GM12878 (cell line): ENCODE measurements around the gene PAPOLG. TPM values are rescaled to one million over a fixed set of nuclear protein-coding genes. Genes with fewer than 3 reads are reported as not detected.

Experiments used
- ATAC-seq: fragments of 200-7000 bp; cut with Tn5 transposase; 3 replicates; pipeline ENCODE4 v1.9.1; 2020; ENCODE audit warnings: mild to moderate bottlenecking, moderate library complexity
- BruUV-seq: library from RNA; stranded (reverse); fragments of 400-500 nt; replicated peaks from 2 replicates; lab custom pipeline; 2021; lab: Mats Ljungman, UMichigan
- CTCF ChIA-PET: fragments of 300-600 bp; sonication (Branson Sonifier 250); formaldehyde crosslinking; extraction: SDS; loops from one replicate; lab custom pipeline; 2021; ENCODE audit warnings: inconsistent platforms; lab: Yijun Ruan, JAX
- POLR2A ChIA-PET: fragments of 350-600 bp; formaldehyde crosslinking; extraction: SDS; loops from one replicate; lab custom pipeline; 2021; ENCODE audit warnings: inconsistent platforms; lab: Charles Lee
- RAD21 ChIA-PET: fragments of 300-600 bp; sonication (Branson Sonifier 250); formaldehyde crosslinking; loops from one replicate; lab custom pipeline; 2023; ENCODE audit warnings: antibody characterized with exemption; ENCODE audit not compliant: unreplicated experiment; lab: Charles Lee
- SMC1A ChIA-PET: fragments of 300-600 bp; sonication (Branson Sonifier 250); formaldehyde crosslinking; loops from one replicate; lab custom pipeline; 2023; ENCODE audit not compliant: unreplicated experiment, uncharacterized antibody; lab: Charles Lee
- DNase-seq: peaks from one replicate; pipeline ENCODE4 v3.0.0-alpha.2; 2011; ENCODE audit warnings: low read depth, low spot score
- FAIRE-seq: peaks from 3 replicates; lab custom pipeline; 2011; peaks lifted over from hg19 to GRCh38; lab: Jason Lieb, UNC
- H2AFZ ChIP-seq: 2 replicates; pipeline ENCODE4 v1.6.0; 2011; ENCODE audit warnings: low read depth, low read length, control low read depth; ENCODE audit not compliant: control insufficient read depth
- H3K27ac ChIP-seq: 2 replicates; pipeline ENCODE4 v1.5.1; 2011; ENCODE audit warnings: control low read depth; ENCODE audit not compliant: control insufficient read depth, insufficient read depth
- H3K27me3 ChIP-seq, 2 experiments: replicated peaks in 1 of 2; 2 replicates each; pipeline versions ENCODE4 v1.6.0 to v1.6.1; 2011; ENCODE audit warnings: low read length in 1 of 2; ENCODE audit not compliant: control insufficient read depth in 2 of 2, insufficient read depth in 2 of 2
- H3K36me3 ChIP-seq, 2 experiments: 2 replicates each; pipeline ENCODE4 v1.5.1; 2011; ENCODE audit warnings: low read length in 1 of 2; ENCODE audit not compliant: control insufficient read depth in 2 of 2, insufficient read depth in 2 of 2
- H3K4me1 ChIP-seq: 2 replicates; pipeline ENCODE4 v1.6.1; 2011; ENCODE audit warnings: mild to moderate bottlenecking, low read length, moderate library complexity, mixed read lengths; ENCODE audit not compliant: control insufficient read depth, insufficient read depth
- H3K4me2 ChIP-seq: 2 replicates; pipeline ENCODE4 v1.6.0; 2011; ENCODE audit warnings: control low read depth; ENCODE audit not compliant: control insufficient read depth, insufficient read depth
- H3K4me3 ChIP-seq: fragments of 200-600 bp; sonication (generic); 2 replicates; pipeline ENCODE4 v1.5.1; 2016
- H3K79me2 ChIP-seq: 2 replicates; pipeline ENCODE4 v1.6.0; 2011; ENCODE audit warnings: low read length; ENCODE audit not compliant: control insufficient read depth, insufficient read depth
- H3K9ac ChIP-seq: 2 replicates; pipeline ENCODE4 v1.8.0; 2011; ENCODE audit warnings: low read length, control low read depth, mixed read lengths; ENCODE audit not compliant: control insufficient read depth, insufficient read depth
- H3K9me3 ChIP-seq: replicated peaks from 3 replicates; pipeline ENCODE4 v1.5.1; 2011; ENCODE audit warnings: mild to moderate bottlenecking, low read length; ENCODE audit not compliant: control insufficient read depth, insufficient read depth
- H4K20me1 ChIP-seq: 2 replicates; pipeline ENCODE4 v1.6.0; 2011; ENCODE audit not compliant: control insufficient read depth, insufficient read depth
- ESRRA ChIP-seq: IDR thresholded peaks from 2 replicates; pipeline ENCODE4 v1.6.1; 2012; ENCODE audit warnings: mild to moderate bottlenecking, low read length, improper control_type of control experiment
- EZH2 ChIP-seq: IDR thresholded peaks from 2 replicates; pipeline ENCODE4 v1.6.1; 2012; ENCODE audit warnings: low read depth, mild to moderate bottlenecking, control low read depth, inconsistent platforms, low read length, borderline replicate concordance; ENCODE audit not compliant: control insufficient read depth
- IRF3 ChIP-seq: fragments of 450-650 bp; IDR thresholded peaks from 2 replicates; pipeline ENCODE4 v1.6.1; 2014; ENCODE audit warnings: mild to moderate bottlenecking
- LARP7 ChIP-seq: fragments of 450-650 bp; IDR thresholded peaks from 2 replicates; pipeline ENCODE4 v1.6.1; 2017; ENCODE audit warnings: mild to moderate bottlenecking
- MAX ChIP-seq: IDR thresholded peaks from 2 replicates; pipeline ENCODE4 v1.6.1; 2012; ENCODE audit warnings: low read depth, low read length, improper control_type of control experiment
- MEF2A ChIP-seq: IDR thresholded peaks from 2 replicates; pipeline ENCODE4 v1.6.1; 2011; ENCODE audit warnings: low read depth, mild to moderate bottlenecking, low read length, moderate library complexity; ENCODE audit not compliant: insufficient read depth
- MXI1 ChIP-seq: fragments of 150-350 bp; IDR thresholded peaks from 2 replicates; pipeline ENCODE4 v1.6.1; 2011; ENCODE audit warnings: low read depth, mild to moderate bottlenecking, inconsistent platforms, low read length, improper control_type of control experiment
- NFYA ChIP-seq: IDR thresholded peaks from 2 replicates; pipeline ENCODE4 v1.6.1; 2011; ENCODE audit warnings: low read depth, mild to moderate bottlenecking, low read length, improper control_type of control experiment, borderline replicate concordance
- NFYB ChIP-seq: IDR thresholded peaks from 2 replicates; pipeline ENCODE4 v1.6.1; 2011; ENCODE audit warnings: low read depth, mild to moderate bottlenecking, low read length, improper control_type of control experiment, moderate library complexity; ENCODE audit not compliant: insufficient read depth
- POU2F2 ChIP-seq: IDR thresholded peaks from 3 replicates; pipeline ENCODE4 v1.6.1; 2011; ENCODE audit warnings: low read depth, mild to moderate bottlenecking, low read length, borderline replicate concordance
- RCOR1 ChIP-seq: conservative IDR thresholded peaks from 2 replicates; pipeline ENCODE4 v1.6.1; 2012; ENCODE audit warnings: low read depth, low read length, improper control_type of control experiment
- RFX5 ChIP-seq: IDR thresholded peaks from 2 replicates; pipeline ENCODE4 v1.6.1; 2011; ENCODE audit warnings: low read depth, low read length, improper control_type of control experiment
- SIN3A ChIP-seq: IDR thresholded peaks from 2 replicates; pipeline ENCODE4 v1.6.1; 2012; ENCODE audit warnings: low read depth, low read length, improper control_type of control experiment
- SKIL ChIP-seq: fragments of 450-650 bp; IDR thresholded peaks from 2 replicates; pipeline ENCODE4 v1.6.1; 2017; ENCODE audit warnings: mild to moderate bottlenecking, low read depth, inconsistent platforms; ENCODE audit not compliant: poor library complexity, severe bottlenecking
- SMAD1 ChIP-seq: fragments of 450-650 bp; IDR thresholded peaks from 2 replicates; pipeline ENCODE4 v1.6.1; 2018; ENCODE audit warnings: mild to moderate bottlenecking, low read depth; ENCODE audit not compliant: partially characterized antibody
- TARDBP ChIP-seq: IDR thresholded peaks from 2 replicates; pipeline ENCODE4 v1.6.1; 2016; ENCODE audit warnings: borderline replicate concordance
- TCF7 ChIP-seq: IDR thresholded peaks from 2 replicates; pipeline ENCODE4 v1.6.1; 2014; ENCODE audit warnings: antibody characterized with exemption, borderline replicate concordance
- YY1 ChIP-seq: IDR thresholded peaks from 2 replicates; pipeline ENCODE4 v1.6.1; 2011; ENCODE audit warnings: low read depth, mild to moderate bottlenecking, low read length
- ZBED1 ChIP-seq: IDR thresholded peaks from 2 replicates; pipeline ENCODE4 v1.6.1; 2016; ENCODE audit warnings: borderline replicate concordance
- WGBS: methylation state at CpG from one replicate; pipeline ENCODE4 v1.1.6; 2016; ENCODE audit warnings: low lambda C conversion rate; ENCODE audit not compliant: insufficient replicate concordance, insufficient coverage; ENCODE audit errors: missing lambda C conversion rate; 5-methylcytosine and 5-hydroxymethylcytosine counted together
- in situ Hi-C: fragments of 300-500 bp; cut with MboI; formaldehyde crosslinking; loops from 9 replicates; pipeline ENCODE4 v1.14.3; 2018; ENCODE audit warnings: mixed read lengths
- intact Hi-C: fragments of 100-400 bp; cut with micrococcal nuclease; formaldehyde crosslinking; loops from one replicate; pipeline ENCODE4 v1.14.2; 2022; ENCODE audit not compliant: unreplicated experiment
- polyA plus RNA-seq, 11 experiments: library from polyadenylated mRNA; depleted of rRNA in 4 of 11; unstranded in 6 of 11; stranded (reverse) in 5 of 11; fragments of >200 nt; fragmentation: Nextera tagmentation in 4 of 11; fragmentation: Illumina TruSeq in 1 of 11; extraction: Ambion mirVana in 4 of 11; extraction: Trizol in 1 of 11; gene quantifications; 1 replicate in 1 of 11; 2 replicates in 10 of 11; pipeline versions ENCODE4 v1.2.1 to v1.2.3, GENCODE V29; 2011 to 2016; ENCODE audit warnings: inconsistent platforms in 2 of 11, missing spikeins in 2 of 11, low read depth in 1 of 11
- total RNA-seq, 4 experiments: library from RNA; depleted of rRNA in 3 of 4; stranded (reverse); fragments of >200 nt in 3 of 4; fragmentation: Illumina TruSeq in 1 of 4; extraction: Trizol in 1 of 4; gene quantifications; 2 replicates each; pipeline versions ENCODE4 v1.2.1 to v1.2.3, GENCODE V29; 2013 to 2021

The PAPOLG gene
- total and polyA plus RNA-seq, 10 of the 15 experiments (the other 5 are each of a cell fraction or from before 2014, with no cell fraction given): 4.2 to 15.8 (median 10.7) TPM

GRCh38 chr2:60778352-60778751 lies 22.3 kb downstream of the PAPOLG start:
- CTCF ChIA-PET: interaction anchor here (1.2 kb wide), 1 partner anchor 73 kb away, joined by 4 read pairs; no protein-coding TSS in a partner anchor
- WGBS: 91% methylated on average over 3 of the region's 3 CpGs
- peak; percentile 56 for FAIRE-seq

GRCh38 chr2:60779426-60779825 lies 23.4 kb downstream of the PAPOLG start:
- BruUV-seq: no TSS peak
- DNase-seq (no peak), ATAC-seq (no peak), FAIRE-seq (no peak)
- Histone ChIP-seq H3K4me1 (no peaks in the 10 kb centered on the region), H3K9me3 (no peaks in the 10 kb centered on the region), H3K27ac (no peak overlapping the region), H3K4me2 (no peak overlapping the region), H3K79me2 (no peaks in the 10 kb centered on the region), H3K36me3 (peaks cover 0 to 11% of the 10 kb centered on the region in 2 experiments), H4K20me1 (no peaks in the 10 kb centered on the region), H2AFZ (no peak overlapping the region), H3K4me3 (no peak overlapping the region), H3K9ac (no peak overlapping the region), H3K27me3 (no peaks in the 10 kb centered on the region)
- in situ Hi-C loops (no loop called here), intact Hi-C loops (no loop called here)
- RAD21 ChIA-PET: no interaction called here
- CTCF ChIA-PET: no interaction called here
- 94% methylated on average over 5 of the region's 5 CpGs for WGBS
- POLR2A ChIA-PET: no interaction called here
- SMC1A ChIA-PET: interaction anchor here (1.0 to 1.9 kb wide), 4 partner anchors 12 to 220 kb away, joined by 3 to 8 read pairs (median 5); no protein-coding TSS in a partner anchor
- TF ChIP-seq IRF3 (no peak), RCOR1 (no peak), NFYA (no peak), SKIL (no peak), RFX5 (no peak)

More at GRCh38 chr2:60778352-60778751, 22.3 kb downstream of the PAPOLG start:
- no peaks in the 10 kb centered on the region for H4K20me1 ChIP-seq
- no peak for ATAC-seq
- no TSS peak for BruUV-seq
- no peaks in the 10 kb centered on the region for H3K4me1 ChIP-seq
- H3K4me2 ChIP-seq: no peak overlapping the region
- H3K9me3 ChIP-seq: no peaks in the 10 kb centered on the region
- no peaks in the 10 kb centered on the region for H3K27me3 ChIP-seq
- POLR2A ChIA-PET: no interaction called here
- no peaks in the 10 kb centered on the region for H3K79me2 ChIP-seq
- TF ChIP-seq NFYB (no peak), MEF2A (no peak), LARP7 (no peak), ESRRA (no peak), SMAD1 (no peak), TARDBP (no peak), SIN3A (no peak), MAX (no peak), TCF7 (no peak), EZH2 (no peak), ZBED1 (no peak), YY1 (no peak), MXI1 (no peak), POU2F2 (no peak)
- TF ChIP-seq, all 136 proteins: peak for 0
- in situ Hi-C loops (no loop called here), intact Hi-C loops (no loop called here)
- Histone ChIP-seq H3K4me3 (no peak overlapping the region), H2AFZ (no peak overlapping the region), H3K36me3 (peaks cover 0 to 12% of the 10 kb centered on the region in 2 experiments), H3K27ac (no peak overlapping the region), H3K9ac (no peak overlapping the region)
- no peak for DNase-seq
- SMC1A ChIA-PET: interaction anchor here (0.9 to 1.9 kb wide), 3 partner anchors 10 to 221 kb away, joined by 5 to 8 read pairs (median 5); no protein-coding TSS in a partner anchor
- RAD21 ChIA-PET: interaction anchor here (1.4 kb wide), 1 partner anchor 221 kb away, joined by 3 read pairs; no protein-coding TSS in a partner anchor
